HEK293T (cell line): ENCODE data around the gene CCDC157.

ENCODE experiments used
- ARNT ChIP-seq: fragments of 450-650 bp; IDR thresholded peaks from 2 replicates; pipeline ENCODE4 v1.6.1; 2017; ENCODE audit warnings: mild to moderate bottlenecking
- BHLHE40 ChIP-seq: fragments of 450-650 bp; IDR thresholded peaks from 2 replicates; pipeline ENCODE4 v1.6.1; 2016; ENCODE audit warnings: mild to moderate bottlenecking, moderate library complexity, borderline replicate concordance
- CTBP1 ChIP-seq: fragments of 450-650 bp; IDR thresholded peaks from 2 replicates; pipeline ENCODE4 v1.6.1; 2016; ENCODE audit warnings: borderline replicate concordance
- ELF4 ChIP-seq: fragments of 450-650 bp; IDR thresholded peaks from 2 replicates; pipeline ENCODE4 v1.6.1; 2017; ENCODE audit warnings: antibody characterized with exemption
- FOXA1 ChIP-seq: fragments of 450-650 bp; IDR thresholded peaks from 2 replicates; pipeline ENCODE4 v1.6.1; 2016; ENCODE audit warnings: mild to moderate bottlenecking
- FOXK2 ChIP-seq: fragments of 450-650 bp; IDR thresholded peaks from 2 replicates; pipeline ENCODE4 v1.6.1; 2016; ENCODE audit warnings: mild to moderate bottlenecking
- FOXM1 ChIP-seq: fragments of 450-650 bp; IDR thresholded peaks from 2 replicates; pipeline ENCODE4 v1.6.1; 2017; ENCODE audit warnings: mild to moderate bottlenecking, borderline replicate concordance
- HDGF ChIP-seq: fragments of 450-650 bp; IDR thresholded peaks from 2 replicates; pipeline ENCODE4 v1.6.1; 2017; ENCODE audit warnings: antibody characterized with exemption, borderline replicate concordance
- L3MBTL2 ChIP-seq: fragments of 450-650 bp; conservative IDR thresholded peaks from 2 replicates; pipeline ENCODE4 v1.6.1; 2016; ENCODE audit warnings: mild to moderate bottlenecking
- LEF1 ChIP-seq: fragments of 450-650 bp; IDR thresholded peaks from 2 replicates; pipeline ENCODE4 v1.6.1; 2017; ENCODE audit warnings: mild to moderate bottlenecking, borderline replicate concordance
- PKNOX1 ChIP-seq: fragments of 450-650 bp; IDR thresholded peaks from 2 replicates; pipeline ENCODE4 v1.6.1; 2016
- SP1 ChIP-seq: fragments of 450-650 bp; IDR thresholded peaks from 2 replicates; pipeline ENCODE4 v1.6.1; 2017
- SUZ12 ChIP-seq: fragments of 450-650 bp; IDR thresholded peaks from 2 replicates; pipeline ENCODE4 v1.6.1; 2016; ENCODE audit warnings: mild to moderate bottlenecking
- TARDBP ChIP-seq: fragments of 450-650 bp; IDR thresholded peaks from 2 replicates; pipeline ENCODE4 v1.6.1; 2016

DNA sequence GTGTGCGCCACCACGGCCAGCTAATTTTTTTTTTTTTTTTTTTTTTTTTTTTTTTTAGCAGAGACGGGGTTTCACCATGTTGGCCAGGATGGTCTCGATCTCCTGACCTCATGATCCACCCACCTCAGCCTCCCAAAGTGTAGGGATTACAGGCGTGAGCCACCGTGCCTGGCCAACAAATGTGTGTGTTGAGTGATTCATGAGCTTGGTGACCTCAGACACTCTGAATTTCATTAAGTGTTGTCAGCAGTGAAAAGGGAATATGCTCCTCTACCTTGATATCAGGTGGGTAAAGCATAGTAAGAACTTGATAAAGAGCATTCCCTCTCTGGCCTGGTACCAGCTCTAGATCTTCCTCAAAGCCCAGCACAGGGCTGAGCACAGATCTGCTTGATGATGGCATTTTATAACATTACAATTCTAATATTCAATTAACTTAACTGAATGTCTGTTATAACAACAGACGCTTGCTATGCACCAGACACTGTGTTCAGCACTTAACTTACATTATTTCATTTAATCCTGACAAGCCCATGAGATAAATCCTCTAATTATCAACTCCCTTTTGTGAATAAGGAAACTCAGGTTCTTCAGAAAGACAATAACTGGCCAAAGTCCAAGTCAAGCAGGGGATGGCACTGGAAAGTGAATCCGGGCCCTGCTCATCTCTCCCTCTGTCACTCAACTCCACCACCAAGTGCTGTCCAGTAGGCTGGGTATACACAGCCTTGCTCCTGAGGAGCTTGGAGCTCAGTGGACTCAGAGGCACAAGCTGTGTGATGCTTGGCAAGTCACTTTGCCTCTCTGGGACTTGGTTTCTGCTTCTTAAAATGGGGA lies 43.1 kb upstream of the CCDC157 start:
- TF ChIP-seq FOXA1 (no peak), FOXK2 (no peak), BHLHE40 (no peak), SP1 (no peak), HDGF (no peak), FOXM1 (no peak), PKNOX1 (no peak), ARNT (no peak), ELF4 (no peak), TARDBP (no peak), CTBP1 (no peak), LEF1 (no peak), L3MBTL2 (no peak), SUZ12 (no peak)
